Fibroblast of lung (primary cell): Measurements from ENCODE around the gene IL10RA. TPM values are rescaled to one million over a fixed set of nuclear protein-coding genes. Genes with fewer than 3 reads are reported as not detected.

Experiments
- DNase-seq, 2 donors: peaks; one replicate each; pipeline versions ENCODE4 v3.0.0 to v3.0.0-alpha.2; 2010; ENCODE audit warnings: low read depth in 2 of 2
- H2AFZ ChIP-seq: 2 replicates; pipeline ENCODE4 v1.5.1; 2012; ENCODE audit warnings: low read length, control low read depth, inconsistent platforms
- H3K27ac ChIP-seq: 2 replicates; pipeline ENCODE4 v1.5.1; 2011; ENCODE audit warnings: low read length, control low read depth; ENCODE audit not compliant: insufficient read depth
- H3K27me3 ChIP-seq: 2 replicates; pipeline ENCODE4 v1.5.1; 2011; ENCODE audit warnings: mild to moderate bottlenecking, low read length; ENCODE audit not compliant: control insufficient read depth, insufficient read depth
- H3K36me3 ChIP-seq: 2 replicates; pipeline ENCODE4 v1.5.1; 2011; ENCODE audit warnings: low read length; ENCODE audit not compliant: control insufficient read depth, insufficient read depth
- H3K4me1 ChIP-seq: 2 replicates; pipeline ENCODE4 v1.5.1; 2011; ENCODE audit warnings: low read length; ENCODE audit not compliant: control insufficient read depth, insufficient read depth; ENCODE audit errors: extremely low read depth
- H3K4me2 ChIP-seq: 2 replicates; pipeline ENCODE4 v1.5.1; 2011; ENCODE audit warnings: low read length, control low read depth; ENCODE audit not compliant: insufficient read depth; ENCODE audit errors: extremely low read depth
- H3K4me3 ChIP-seq, 4 experiments: fragments of 200-600 bp in 1 of 4; sonication (generic) in 1 of 4; replicated peaks in 1 of 4; 2 replicates each; pipeline ENCODE4 v1.5.1; 2011 to 2016; ENCODE audit warnings: low read length in 4 of 4, low read depth in 3 of 4, mild to moderate bottlenecking in 3 of 4, control low read depth in 2 of 4, inconsistent platforms in 1 of 4, mixed read lengths in 1 of 4; ENCODE audit not compliant: insufficient read depth in 1 of 4; ENCODE audit errors: control extremely low read depth in 1 of 4
- H3K79me2 ChIP-seq: 2 replicates; pipeline ENCODE4 v1.5.1; 2012; ENCODE audit warnings: mild to moderate bottlenecking, low read length, inconsistent platforms; ENCODE audit not compliant: control insufficient read depth, insufficient read depth
- H3K9ac ChIP-seq: 2 replicates; pipeline ENCODE4 v1.5.1; 2011; ENCODE audit warnings: mild to moderate bottlenecking, low read length, control low read depth; ENCODE audit not compliant: insufficient read depth
- H3K9me3 ChIP-seq: 2 replicates; pipeline ENCODE4 v1.5.1; 2012; ENCODE audit warnings: low read depth, low read length; ENCODE audit not compliant: control insufficient read depth, insufficient read depth
- H4K20me1 ChIP-seq: 2 replicates; pipeline ENCODE4 v1.5.1; 2011; ENCODE audit warnings: low read length; ENCODE audit not compliant: control insufficient read depth, insufficient read depth; ENCODE audit errors: extremely low read depth
- CTCF ChIP-seq, 2 donors: IDR thresholded peaks in 1 of 2; conservative IDR thresholded peaks in 1 of 2; 1 replicate in 1 of 2; 2 replicates in 1 of 2; pipeline ENCODE4 v1.5.1; 2011 to 2012; ENCODE audit warnings: low read length in 2 of 2, control low read depth in 1 of 2, inconsistent platforms in 1 of 2, low read depth in 1 of 2, mild to moderate bottlenecking in 1 of 2
- EZH2 ChIP-seq: IDR thresholded peaks from 2 replicates; pipeline ENCODE4 v1.5.1; 2012; ENCODE audit warnings: low read length, control low read depth, mild to moderate bottlenecking; ENCODE audit errors: missing control alignments
- polyA plus RNA-seq, 2 donors: library from polyadenylated mRNA; depleted of rRNA in 1 of 2; stranded (reverse) in 1 of 2; unstranded in 1 of 2; fragments of >200 nt; gene quantifications; 2 replicates each; pipeline ENCODE4 v1.2.1, GENCODE V29; 2011 to 2012; ENCODE audit warnings: missing spikeins in 1 of 2
- total RNA-seq: library from RNA; depleted of rRNA; stranded (reverse); fragments of >200 nt; gene quantifications from 2 replicates; pipeline ENCODE4 v1.2.1, GENCODE V29; 2014

IL10RA gene
- total and polyA plus RNA-seq, 2 donors (not counting 1 experiment from before 2014, with no cell fraction given) = 0.17 TPM; not detected in 1

- Histone ChIP-seq H3K27ac (no peak overlapping the region), H3K4me3 (no peak overlapping the region), H3K79me2 (no peaks in the 10 kb centered on the region), H4K20me1 (no peaks in the 10 kb centered on the region), H3K4me1 (no peaks in the 10 kb centered on the region), H3K9me3 (no peaks in the 10 kb centered on the region), H3K27me3 (no peaks in the 10 kb centered on the region), H2AFZ (no peak overlapping the region), H3K4me2 (no peak overlapping the region), H3K9ac (no peak overlapping the region), H3K36me3 (no peaks in the 10 kb centered on the region)
- DNase-seq = no peak
- TF ChIP-seq EZH2 (no peak), CTCF (conservative IDR thresholded peaks at IDR 0.05 in 1 of 2, IDR thresholded peaks at IDR 0.05 in 1 of 2; ENCODE audit: low read depth in 1 of 2, low read length in 2 of 2) (no peak)
Observed at GRCh38 chr11:117978991-117979390, 7.2 kb upstream of the IL10RA start.

DNA sequence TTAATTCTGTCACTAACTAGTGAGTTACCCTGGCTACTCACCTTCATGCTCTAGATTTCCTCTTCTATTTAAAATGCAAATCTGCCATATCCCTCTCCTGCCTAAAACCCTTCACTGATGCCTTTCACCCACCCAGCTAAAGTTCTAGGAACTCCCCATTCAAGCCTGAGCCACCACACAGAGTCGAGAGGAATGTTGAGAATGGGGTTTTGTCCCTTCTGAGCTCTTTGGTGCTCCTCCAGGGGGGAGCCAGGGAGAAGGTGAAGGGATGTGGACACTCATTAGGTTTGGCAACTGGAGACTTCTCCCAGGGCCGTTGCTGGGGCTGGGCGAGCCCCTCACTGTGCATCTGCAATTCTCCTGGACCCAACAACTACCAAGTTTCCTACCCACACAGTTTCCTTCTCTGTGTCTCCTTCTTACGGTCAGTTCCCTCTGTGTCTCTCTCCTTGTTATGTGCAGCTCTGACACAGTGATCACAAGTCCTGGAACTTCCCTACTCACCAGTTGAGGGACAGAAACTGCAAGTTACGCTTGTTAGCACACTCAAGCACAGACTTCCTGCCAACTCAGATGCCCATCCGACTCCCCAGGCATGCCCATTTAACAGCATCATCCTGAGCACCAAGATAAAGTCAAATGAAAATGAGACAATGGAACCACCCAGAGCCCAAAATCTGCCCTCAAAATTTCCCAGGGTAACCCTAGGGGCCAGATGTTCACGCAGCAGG, 6.5 kb upstream of the IL10RA start:
- Histone ChIP-seq H2AFZ (no peak overlapping the region), H3K4me1 (no peaks in the 10 kb centered on the region), H3K4me3 (no peak overlapping the region), H3K27me3 (no peaks in the 10 kb centered on the region), H3K27ac (no peak overlapping the region), H3K79me2 (no peaks in the 10 kb centered on the region), H4K20me1 (no peaks in the 10 kb centered on the region), H3K4me2 (no peak overlapping the region), H3K36me3 (no peaks in the 10 kb centered on the region), H3K9me3 (no peaks in the 10 kb centered on the region), H3K9ac (no peak overlapping the region)
- TF ChIP-seq EZH2 (no peak), CTCF (conservative IDR thresholded peaks at IDR 0.05 in 1 of 2, IDR thresholded peaks at IDR 0.05 in 1 of 2; ENCODE audit: low read depth in 1 of 2, low read length in 2 of 2) (no peak)
- DNase-seq = no peak

- no peak overlapping the region for H3K4me2 ChIP-seq
- no peak overlapping the region for H3K27ac ChIP-seq
- no peaks in the 10 kb centered on the region for H4K20me1 ChIP-seq
- H3K9me3 ChIP-seq = no peaks in the 10 kb centered on the region
- DNase-seq = no peak
- TF ChIP-seq CTCF (conservative IDR thresholded peaks at IDR 0.05 in 1 of 2, IDR thresholded peaks at IDR 0.05 in 1 of 2; ENCODE audit: low read depth in 1 of 2, low read length in 2 of 2) (no peak), EZH2 (no peak)
- no peaks in the 10 kb centered on the region for H3K27me3 ChIP-seq
- no peaks in the 10 kb centered on the region for H3K79me2 ChIP-seq
- no peak overlapping the region for H2AFZ ChIP-seq
- no peaks in the 10 kb centered on the region for H3K4me1 ChIP-seq
- no peaks in the 10 kb centered on the region for H3K36me3 ChIP-seq
- no peak overlapping the region for H3K4me3 ChIP-seq
- no peak overlapping the region for H3K9ac ChIP-seq
Observed at GRCh38 chr11:117980280-117980679, 5.9 kb upstream of the IL10RA start.
